GM10248 (cell line): ENCODE data around the gene PCDH17.

Source experiments
- CTCF ChIA-PET: fragments of 300-600 bp; sonication (Branson Sonifier 250); formaldehyde crosslinking; extraction: SDS; loops from one replicate; lab custom pipeline; 2021; ENCODE audit warnings: antibody characterized with exemption; lab: Yijun Ruan, JAX
- POLR2A ChIA-PET: fragments of 350-650 bp; sonication (Branson Sonifier 250); formaldehyde crosslinking; extraction: SDS; loops from one replicate; lab custom pipeline; 2020; ENCODE audit warnings: antibody characterized with exemption; lab: Yijun Ruan, JAX
- DNase-seq: peaks from one replicate; pipeline ENCODE4 v3.0.0; 2012; ENCODE audit errors: extremely low spot score
- TF ChIP-seq, protein P1 (sequence below): IDR thresholded peaks from 2 replicates; pipeline ENCODE4 v1.5.1; 2012; ENCODE audit warnings: mild to moderate bottlenecking, low read depth; ENCODE audit errors: extremely low read depth, missing control alignments, control extremely low read depth

PCDH17 gene, protein sequence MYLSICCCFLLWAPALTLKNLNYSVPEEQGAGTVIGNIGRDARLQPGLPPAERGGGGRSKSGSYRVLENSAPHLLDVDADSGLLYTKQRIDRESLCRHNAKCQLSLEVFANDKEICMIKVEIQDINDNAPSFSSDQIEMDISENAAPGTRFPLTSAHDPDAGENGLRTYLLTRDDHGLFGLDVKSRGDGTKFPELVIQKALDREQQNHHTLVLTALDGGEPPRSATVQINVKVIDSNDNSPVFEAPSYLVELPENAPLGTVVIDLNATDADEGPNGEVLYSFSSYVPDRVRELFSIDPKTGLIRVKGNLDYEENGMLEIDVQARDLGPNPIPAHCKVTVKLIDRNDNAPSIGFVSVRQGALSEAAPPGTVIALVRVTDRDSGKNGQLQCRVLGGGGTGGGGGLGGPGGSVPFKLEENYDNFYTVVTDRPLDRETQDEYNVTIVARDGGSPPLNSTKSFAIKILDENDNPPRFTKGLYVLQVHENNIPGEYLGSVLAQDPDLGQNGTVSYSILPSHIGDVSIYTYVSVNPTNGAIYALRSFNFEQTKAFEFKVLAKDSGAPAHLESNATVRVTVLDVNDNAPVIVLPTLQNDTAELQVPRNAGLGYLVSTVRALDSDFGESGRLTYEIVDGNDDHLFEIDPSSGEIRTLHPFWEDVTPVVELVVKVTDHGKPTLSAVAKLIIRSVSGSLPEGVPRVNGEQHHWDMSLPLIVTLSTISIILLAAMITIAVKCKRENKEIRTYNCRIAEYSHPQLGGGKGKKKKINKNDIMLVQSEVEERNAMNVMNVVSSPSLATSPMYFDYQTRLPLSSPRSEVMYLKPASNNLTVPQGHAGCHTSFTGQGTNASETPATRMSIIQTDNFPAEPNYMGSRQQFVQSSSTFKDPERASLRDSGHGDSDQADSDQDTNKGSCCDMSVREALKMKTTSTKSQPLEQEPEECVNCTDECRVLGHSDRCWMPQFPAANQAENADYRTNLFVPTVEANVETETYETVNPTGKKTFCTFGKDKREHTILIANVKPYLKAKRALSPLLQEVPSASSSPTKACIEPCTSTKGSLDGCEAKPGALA (N-terminal part only)

DNA sequence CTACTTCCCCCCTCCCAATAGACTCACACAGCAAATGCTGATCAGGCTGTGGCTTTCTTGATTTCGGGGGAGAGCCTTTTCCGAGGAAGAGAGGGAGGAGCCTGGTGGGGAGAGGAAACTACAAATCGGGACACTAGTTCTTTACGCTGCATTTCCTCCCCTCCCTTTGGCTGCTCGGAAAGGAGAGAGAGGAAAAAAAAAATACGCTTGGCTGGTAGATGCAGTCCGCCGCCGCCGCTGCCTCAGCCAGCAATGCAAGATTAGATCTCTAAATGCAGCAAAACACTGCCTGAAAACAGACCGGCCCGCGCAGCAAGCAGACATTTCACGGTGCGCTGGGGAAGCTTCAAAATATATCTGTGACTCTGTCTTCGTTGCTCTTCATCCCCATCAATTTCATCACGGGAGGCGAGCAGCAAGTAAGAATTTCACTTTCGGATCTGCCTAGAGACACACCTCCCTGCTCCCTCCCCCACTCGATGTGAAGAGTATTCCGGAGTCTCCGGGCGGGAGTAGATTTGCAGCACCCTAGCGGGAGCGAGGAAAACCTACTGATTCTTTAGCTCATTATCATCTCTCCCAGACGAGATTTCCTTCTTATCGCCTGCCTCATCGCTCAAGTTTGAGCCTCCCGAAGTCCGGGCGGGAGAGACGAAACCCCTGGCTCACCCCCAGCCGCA, at the start of gene PCDH17:
Gene PCDH17, plus strand, starts transcription at position 149 of the 680 bp plus-strand sequence. CDS start 803 bp downstream, outside the sequence.
- CTCF ChIA-PET = interaction anchor here (1.6 kb wide), 1 partner anchor 12 kb away, joined by 4 read pairs; no protein-coding TSS in a partner anchor

GRCh38 chr13:57582032-57582431, 49.5 kb upstream of the PCDH17 start:
- CTCF ChIA-PET = interaction anchor here (1.5 to 1.6 kb wide), 2 partner anchors 23 to 25 kb away, joined by 3 to 4 read pairs; no protein-coding TSS in a partner anchor
- no peak for DNase-seq
- TF ChIP-seq, protein P1, sequence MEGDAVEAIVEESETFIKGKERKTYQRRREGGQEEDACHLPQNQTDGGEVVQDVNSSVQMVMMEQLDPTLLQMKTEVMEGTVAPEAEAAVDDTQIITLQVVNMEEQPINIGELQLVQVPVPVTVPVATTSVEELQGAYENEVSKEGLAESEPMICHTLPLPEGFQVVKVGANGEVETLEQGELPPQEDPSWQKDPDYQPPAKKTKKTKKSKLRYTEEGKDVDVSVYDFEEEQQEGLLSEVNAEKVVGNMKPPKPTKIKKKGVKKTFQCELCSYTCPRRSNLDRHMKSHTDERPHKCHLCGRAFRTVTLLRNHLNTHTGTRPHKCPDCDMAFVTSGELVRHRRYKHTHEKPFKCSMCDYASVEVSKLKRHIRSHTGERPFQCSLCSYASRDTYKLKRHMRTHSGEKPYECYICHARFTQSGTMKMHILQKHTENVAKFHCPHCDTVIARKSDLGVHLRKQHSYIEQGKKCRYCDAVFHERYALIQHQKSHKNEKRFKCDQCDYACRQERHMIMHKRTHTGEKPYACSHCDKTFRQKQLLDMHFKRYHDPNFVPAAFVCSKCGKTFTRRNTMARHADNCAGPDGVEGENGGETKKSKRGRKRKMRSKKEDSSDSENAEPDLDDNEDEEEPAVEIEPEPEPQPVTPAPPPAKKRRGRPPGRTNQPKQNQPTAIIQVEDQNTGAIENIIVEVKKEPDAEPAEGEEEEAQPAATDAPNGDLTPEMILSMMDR = no peak
- POLR2A ChIA-PET = no interaction called here

More for the DNA sequence above, at the start of gene PCDH17:
- POLR2A ChIA-PET = no interaction called here
- no peak for DNase-seq
- TF ChIP-seq, protein P1 = no peak

GRCh38 chr13:57583529-57583928, 48.0 kb upstream of the PCDH17 start:
- ChIA-PET CTCF (interaction anchor here (1.2 to 1.5 kb wide), 3 partner anchors 10 to 21 kb away, joined by 3 to 4 read pairs (median 3); no protein-coding TSS in a partner anchor), POLR2A (no interaction called here)

DNA sequence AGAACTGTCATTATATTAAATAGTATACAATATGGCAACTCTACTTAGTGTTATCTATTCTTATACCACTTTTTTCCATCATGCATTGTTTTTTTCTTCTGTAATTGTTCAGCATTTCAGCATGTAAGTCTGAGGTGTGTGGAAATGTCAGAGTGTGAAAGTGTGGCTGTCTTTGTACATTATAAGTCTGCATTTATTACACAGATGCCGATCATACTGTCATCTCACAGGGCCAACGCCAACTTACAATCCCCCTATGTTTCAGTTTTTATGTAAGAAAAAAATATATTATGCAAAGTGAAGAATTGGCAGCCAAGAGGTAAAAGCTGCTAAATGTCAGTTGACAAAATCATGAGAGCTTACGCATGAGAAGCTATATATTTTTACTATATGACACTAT, 42.9 kb upstream of the PCDH17 start:
- CTCF ChIA-PET = no interaction called here
- TF ChIP-seq, protein P1 = no peak
- DNase-seq = no peak
- POLR2A ChIA-PET = no interaction called here

More at GRCh38 chr13:57583529-57583928, 48.0 kb upstream of the PCDH17 start:
- TF ChIP-seq, protein P1 = no peak
- DNase-seq = no peak

DNA sequence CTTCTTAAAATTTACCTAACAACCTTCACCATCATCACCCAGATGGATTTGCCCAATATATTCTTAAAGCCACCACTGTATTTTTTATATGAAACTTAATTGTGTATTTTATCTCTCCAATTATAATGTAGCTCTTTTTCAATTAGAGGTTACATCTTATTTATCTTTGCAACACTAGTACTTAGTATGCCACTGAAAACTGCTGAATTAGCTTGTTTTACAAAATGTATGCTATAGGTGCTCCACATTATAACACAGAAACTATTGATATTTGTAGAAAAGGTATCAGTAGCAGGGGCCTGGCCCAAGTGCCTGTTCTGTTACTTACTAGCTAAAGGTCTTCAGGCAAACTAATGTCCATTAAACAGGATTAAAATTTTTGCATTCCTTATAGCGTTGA, 35.8 kb upstream of the PCDH17 start:
- POLR2A ChIA-PET = no interaction called here
- TF ChIP-seq, protein P1 = no peak
- no peak for DNase-seq
- CTCF ChIA-PET = no interaction called here
